Pancreas (tissue), 10 donors: ENCODE results near the gene AFF4. TPM values are rescaled to one million over a fixed set of nuclear protein-coding genes. Genes with fewer than 3 reads are reported as not detected.
"Not testable (repeated sequence)": the region's sequence is repeated elsewhere in the genome, so short reads cannot be mapped to it uniquely, and the experiment has no call there.

ENCODE experiments used
- ATAC-seq, 4 donors: fragments of 200-7000 bp; cut with Tn5 transposase; one replicate each; pipeline versions ENCODE4 v1.8.0 to v1.9.1; 2020; ENCODE audit warnings: mild to moderate bottlenecking in 4 of 4, moderate library complexity in 4 of 4
- DNase-seq, 6 donors: peaks; one replicate each; pipeline ENCODE4 v3.0.0-alpha.2; 2020
- FAIRE-seq: peaks from 2 replicates; lab custom pipeline; 2012; peaks lifted over from hg19 to GRCh38; lab: Jason Lieb, UNC
- H3K27ac ChIP-seq, 4 donors: fragments of 200-600 bp; sonication (generic); 1 replicate in 3 of 4; 2 replicates in 1 of 4; pipeline versions ENCODE4 v1.5.0 to v1.8.0; 2020
- H3K27me3 ChIP-seq, 4 donors: fragments of 200-600 bp; one replicate each; pipeline ENCODE4 v1.8.0; 2021
- H3K36me3 ChIP-seq, 3 donors: fragments of 200-600 bp; sonication (generic) in 1 of 3; one replicate each; pipeline versions ENCODE4 v1.5.0 to v1.8.0; 2020 to 2021
- H3K4me1 ChIP-seq, 3 donors: fragments of 200-600 bp; one replicate each; pipeline ENCODE4 v1.8.0; 2021
- H3K4me3 ChIP-seq, 4 donors: fragments of 200-600 bp; sonication (generic) in 2 of 4; one replicate each; pipeline versions ENCODE4 v1.5.0 to v1.8.0; 2020 to 2021
- H3K9me3 ChIP-seq, 4 donors: fragments of 200-600 bp; one replicate each; pipeline ENCODE4 v1.8.0; 2021
- WGBS, 2 donors: extraction: QIAGEN DNeasy Blood & Tissue Kit; methylation state at CpG; one replicate each; pipeline ENCODE4 v1.1.7; 2013; 5-methylcytosine and 5-hydroxymethylcytosine counted together
- intact Hi-C, 3 donors: fragments of 100-400 bp; cut with DNase I; formaldehyde crosslinking; loops; one replicate each; pipeline versions ENCODE4 v1.11.1 to v1.14.2; 2022
- polyA plus RNA-seq, 2 donors: library from polyadenylated mRNA; stranded (reverse); fragments of 200-250 nt; gene quantifications; one replicate each; pipeline ENCODE4 v1.2.3, GENCODE V29; 2013
- total RNA-seq, 6 donors: library from RNA; stranded (reverse); fragmentation: NEBNext Ultra II Directional in 4 of 6; extraction: Animal tissue kit (Norgen Biotek cat#: 25700) in 4 of 6; gene quantifications; one replicate each; pipeline versions ENCODE4 v1.2.1 to v1.2.4, GENCODE V29; 2021 to 2023
- TF ChIP-seq, protein P1 (sequence below), 4 donors: fragments of 200-600 bp; sonication (generic) in 3 of 4; IDR thresholded peaks; one replicate each; pipeline versions ENCODE4 v1.5.0 to v1.8.0; 2021; ENCODE audit warnings: antibody characterized with exemption in 4 of 4
- donor health status: healthy with polysubstance abuse.
- donor health status: DM: no; HTN: no; CAD: no; lungs with moderate emphysema.
- donor health status: DM: no; HTN: no; CAD: no.
- donor health status: control.
- donor health status: control.
- donor health status: Bipolar disorder and iron deficiency.
- donor health status: DM: yes; HTN: yes; CAD: no.
- donor health status: DM: no; HTN: no; CAD: no.
- donor health status: DM: no; HTN: no; CAD: no.
- donor health status: DM: yes; HTN: yes; CAD: no.

The AFF4 gene
- total and polyA plus RNA-seq, 8 donors: 6.7 to 40.2 (median 27.2) TPM

DNA sequence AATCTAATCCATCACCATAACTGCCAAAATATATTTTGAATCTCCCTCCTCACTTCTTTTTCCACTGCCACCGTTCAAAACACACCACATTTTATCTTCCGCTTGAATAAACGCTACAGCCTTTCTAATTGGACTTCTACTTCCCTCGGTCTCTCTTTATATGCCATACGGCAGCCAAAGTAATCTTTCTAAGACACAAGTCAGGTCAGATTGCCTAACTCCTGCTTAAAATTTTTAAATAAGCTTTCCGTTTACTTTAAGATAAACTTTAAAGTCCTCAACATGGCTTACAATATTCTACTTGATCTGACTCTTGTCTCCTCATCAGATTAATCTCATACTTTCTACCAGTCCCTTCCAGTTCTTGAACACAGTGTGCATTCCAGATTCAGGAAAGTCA is 9.7 kb downstream of the AFF4 start:
- Histone ChIP-seq H3K4me3 (no peak overlapping the region), H3K9me3 (no peaks in the 10 kb centered on the region), H3K4me1 (peaks cover 11 to 16% (median 15%) of the 10 kb centered on the region in 3 donors), H3K27ac (no peak overlapping the region), H3K36me3 (no peaks in the 10 kb centered on the region), H3K27me3 (no peaks in the 10 kb centered on the region)
- intact Hi-C loops: no loop called here
- peak in 1 of 4 donors; percentile 67 for ATAC-seq
- WGBS, 2 donors: 31 to 33% methylated on average over 6 of the region's 6 CpGs
- DNase-seq: no peak
- no peak for FAIRE-seq
- TF ChIP-seq, protein P1, sequence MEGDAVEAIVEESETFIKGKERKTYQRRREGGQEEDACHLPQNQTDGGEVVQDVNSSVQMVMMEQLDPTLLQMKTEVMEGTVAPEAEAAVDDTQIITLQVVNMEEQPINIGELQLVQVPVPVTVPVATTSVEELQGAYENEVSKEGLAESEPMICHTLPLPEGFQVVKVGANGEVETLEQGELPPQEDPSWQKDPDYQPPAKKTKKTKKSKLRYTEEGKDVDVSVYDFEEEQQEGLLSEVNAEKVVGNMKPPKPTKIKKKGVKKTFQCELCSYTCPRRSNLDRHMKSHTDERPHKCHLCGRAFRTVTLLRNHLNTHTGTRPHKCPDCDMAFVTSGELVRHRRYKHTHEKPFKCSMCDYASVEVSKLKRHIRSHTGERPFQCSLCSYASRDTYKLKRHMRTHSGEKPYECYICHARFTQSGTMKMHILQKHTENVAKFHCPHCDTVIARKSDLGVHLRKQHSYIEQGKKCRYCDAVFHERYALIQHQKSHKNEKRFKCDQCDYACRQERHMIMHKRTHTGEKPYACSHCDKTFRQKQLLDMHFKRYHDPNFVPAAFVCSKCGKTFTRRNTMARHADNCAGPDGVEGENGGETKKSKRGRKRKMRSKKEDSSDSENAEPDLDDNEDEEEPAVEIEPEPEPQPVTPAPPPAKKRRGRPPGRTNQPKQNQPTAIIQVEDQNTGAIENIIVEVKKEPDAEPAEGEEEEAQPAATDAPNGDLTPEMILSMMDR (IDR thresholded peaks at IDR 0.05): no peak

DNA sequence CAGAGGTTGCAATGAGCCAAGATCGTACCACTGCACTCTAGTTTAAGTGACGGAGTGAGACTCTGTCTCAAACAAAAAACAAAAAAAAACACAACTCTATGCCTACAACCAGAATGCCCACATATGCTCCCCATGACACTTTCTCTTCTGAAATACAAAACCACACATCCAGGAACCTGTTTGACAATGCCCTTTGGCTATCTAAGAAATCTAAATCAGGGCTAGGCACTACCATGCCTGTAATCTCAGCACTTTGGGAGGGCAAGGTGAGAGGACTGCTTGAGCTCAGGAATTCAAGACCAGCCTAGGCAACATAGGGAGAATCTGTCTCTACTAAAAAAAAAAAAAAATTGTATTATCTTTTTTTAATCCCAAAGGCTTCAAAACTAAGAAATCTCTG is 10.6 kb downstream of the AFF4 start:
- ATAC-seq (no peak), FAIRE-seq (no peak), DNase-seq (no peak)
- H3K4me1 ChIP-seq: peaks cover 11 to 16% (median 15%) of the 10 kb centered on the region in 3 donors
- WGBS, 2 donors: 93 to 98% methylated on average over 2 of the region's 2 CpGs
- no peak overlapping the region for H3K4me3 ChIP-seq
- no peaks in the 10 kb centered on the region for H3K27me3 ChIP-seq
- H3K9me3 ChIP-seq: no peaks in the 10 kb centered on the region
- TF ChIP-seq, protein P1 (IDR thresholded peaks at IDR 0.05): no peak
- H3K36me3 ChIP-seq: no peaks in the 10 kb centered on the region
- intact Hi-C loops: no loop called here
- H3K27ac ChIP-seq: no peak overlapping the region

DNA sequence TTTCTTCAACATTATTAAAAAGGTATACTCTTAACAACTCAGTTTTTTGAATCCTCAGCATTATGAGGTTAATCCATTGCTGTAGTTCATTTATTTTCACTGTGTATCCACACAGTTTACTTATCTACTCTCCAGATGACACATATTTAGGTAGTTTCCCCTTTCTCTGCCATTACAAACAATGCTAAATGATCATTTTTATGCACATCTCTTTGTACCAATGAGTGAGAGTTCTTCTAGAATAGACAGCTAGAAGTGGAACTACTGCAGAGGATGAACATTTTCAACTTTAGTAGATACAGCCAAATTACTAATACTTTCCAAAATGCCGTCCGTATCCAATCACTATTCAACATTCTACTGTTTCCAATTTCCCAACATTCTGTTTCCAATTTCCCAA is 11.5 kb downstream of the AFF4 start:
- TF ChIP-seq, protein P1 (IDR thresholded peaks at IDR 0.05): no peak
- no peaks in the 10 kb centered on the region for H3K36me3 ChIP-seq
- intact Hi-C loops: no loop called here
- no peaks in the 10 kb centered on the region for H3K9me3 ChIP-seq
- peaks cover 11 to 16% (median 15%) of the 10 kb centered on the region in 3 donors for H3K4me1 ChIP-seq
- DNase-seq: no peak
- no peak for ATAC-seq
- 86 to 93% methylated on average over 2 of the region's 2 CpGs for WGBS, 2 donors
- no peak overlapping the region for H3K4me3 ChIP-seq
- no peak for FAIRE-seq
- H3K27ac ChIP-seq: no peak overlapping the region
- no peaks in the 10 kb centered on the region for H3K27me3 ChIP-seq

DNA sequence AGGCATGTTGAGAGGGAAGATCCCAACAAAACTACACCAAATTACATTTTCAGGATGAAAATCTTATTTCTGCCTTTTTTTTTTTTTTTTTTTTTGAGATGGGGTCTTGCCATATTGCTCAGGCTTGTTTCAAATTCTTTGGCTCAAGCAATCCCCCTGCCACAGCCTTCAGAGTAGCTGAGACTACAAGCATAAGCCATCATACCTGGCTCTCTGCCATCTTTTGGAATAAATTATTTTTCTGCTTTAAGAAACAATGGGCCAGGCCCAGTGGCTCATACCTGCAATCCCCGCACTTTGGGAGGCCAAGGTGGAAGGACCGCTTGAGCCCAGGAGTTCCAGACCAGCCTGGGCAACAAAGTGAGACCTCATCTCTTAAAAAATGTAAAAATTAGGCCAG is 14.3 kb downstream of the AFF4 start:
- 96 to 100% methylated on average over 2 of the region's 2 CpGs for WGBS, 2 donors
- Histone ChIP-seq H3K9me3 (no peaks in the 10 kb centered on the region), H3K27me3 (no peaks in the 10 kb centered on the region), H3K4me3 (no peak overlapping the region), H3K27ac (no peak overlapping the region), H3K36me3 (no peaks in the 10 kb centered on the region), H3K4me1 (peaks cover 11 to 16% (median 15%) of the 10 kb centered on the region in 3 donors)
- DNase-seq (no peak), ATAC-seq (no peak), FAIRE-seq (no peak)
- intact Hi-C loops: no loop called here
- TF ChIP-seq, protein P1 (IDR thresholded peaks at IDR 0.05): no peak

DNA sequence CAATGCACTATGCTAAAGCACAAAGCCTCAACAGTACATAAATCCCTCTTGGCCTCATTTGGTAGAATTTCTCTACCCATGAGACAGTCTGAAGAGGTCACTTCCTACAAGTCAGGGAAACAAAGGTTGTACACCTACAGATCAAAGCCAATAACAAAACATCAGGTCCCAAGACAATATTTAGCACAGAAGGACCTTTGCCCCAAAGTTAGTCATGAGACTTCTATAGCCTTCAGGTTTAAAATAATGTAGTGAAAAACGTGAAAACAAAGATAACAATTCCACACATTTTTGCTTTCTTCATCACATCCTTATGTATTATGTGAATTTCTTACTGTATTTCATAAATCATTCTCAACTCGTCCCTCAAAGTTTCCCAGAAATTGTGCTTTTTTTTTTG is 15.8 kb downstream of the AFF4 start:
- 33 to 38% methylated on average over 2 of the region's 2 CpGs for WGBS, 2 donors
- no peaks in the 10 kb centered on the region for H3K36me3 ChIP-seq
- H3K27me3 ChIP-seq: no peaks in the 10 kb centered on the region
- H3K9me3 ChIP-seq: no peaks in the 10 kb centered on the region
- DNase-seq (no peak), ATAC-seq (no peak), FAIRE-seq (no peak)
- no peak overlapping the region for H3K4me3 ChIP-seq
- H3K27ac ChIP-seq: no peak overlapping the region
- intact Hi-C loops: no loop called here
- peaks cover 3 to 6% (median 3%) of the 10 kb centered on the region in 3 donors for H3K4me1 ChIP-seq
- TF ChIP-seq, protein P1 (IDR thresholded peaks at IDR 0.05): no peak

DNA sequence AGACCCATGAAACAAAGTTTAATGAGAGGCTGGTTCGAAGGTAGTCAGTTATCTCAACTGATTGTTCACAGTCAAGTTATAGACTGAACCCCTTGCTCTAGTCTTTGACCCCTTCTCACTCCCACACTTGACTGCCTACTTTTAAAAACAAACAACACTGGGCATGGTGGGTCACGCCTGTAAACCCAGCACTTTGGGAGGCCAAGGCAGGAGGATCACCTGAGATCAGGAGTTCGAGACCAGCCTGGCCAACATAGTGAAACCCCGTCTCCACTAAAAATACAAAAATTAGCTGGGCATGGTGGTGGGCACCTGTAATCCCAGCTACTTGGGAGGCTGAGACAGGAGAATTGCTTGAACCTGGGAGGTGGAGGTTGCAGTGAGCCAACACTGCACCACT is 18.1 kb downstream of the AFF4 start:
- intact Hi-C loops, H3K4me1 ChIP-seq, H3K9me3 ChIP-seq, FAIRE-seq, H3K27me3 ChIP-seq, ATAC-seq, H3K27ac ChIP-seq, DNase-seq, H3K36me3 ChIP-seq, H3K4me3 ChIP-seq: not testable (repeated sequence)
- WGBS, 2 donors: 92 to 97% methylated on average over 4 of the region's 4 CpGs
